Thyroid gland (tissue), 4 donors: ENCODE data around the gene LILRA1.
"Not testable (repeated sequence)": the region's sequence is repeated elsewhere in the genome, so short reads cannot be mapped to it uniquely, and the experiment has no call there.

Source experiments
- CTCF ChIP-seq, 6 experiments: fragments of 200-600 bp in 3 of 6; fragments of 450-650 bp in 3 of 6; sonication (generic) in 3 of 6; IDR thresholded peaks; one replicate each; pipeline ENCODE4 v1.5.1; 2016 to 2019; ENCODE audit warnings: antibody characterized with exemption in 6 of 6, mild to moderate bottlenecking in 2 of 6, inconsistent platforms in 1 of 6, moderate library complexity in 1 of 6
- POLR2A ChIP-seq, 2 donors: fragments of 450-650 bp; IDR thresholded peaks; one replicate each; pipeline ENCODE4 v1.6.1; 2017; ENCODE audit warnings: antibody characterized with exemption in 2 of 2, mild to moderate bottlenecking in 2 of 2, moderate library complexity in 1 of 2

- TF ChIP-seq CTCF, POLR2A (IDR thresholded peaks at IDR 0.05): not testable (repeated sequence)
These were observed 15.2 kb upstream of the LILRA1 start for GRCh38 chr19:54578268-54578667.
